Measurements from ENCODE around the gene AGPAT1. TPM values are rescaled to one million over a fixed set of nuclear protein-coding genes. Genes with fewer than 3 reads are reported as not detected.

Gene AGPAT1
- total and polyA plus RNA-seq, 7 experiments from 2014 or later, result 19.3 to 46.1 (median 29.7) TPM

GRCh38 chr6:32177183-32177787, 1.4 kb upstream of the AGPAT1 start:
- no peaks in the 10 kb centered on the region for H3K27me3 ChIP-seq (ENCODE audit: control insufficient read depth in 2 of 2, insufficient read depth in 2 of 2, low read length in 2 of 2)
- Mint-ChIP-seq H3K4me1 (peaks cover 66 to 89% (median 68%) of the 10 kb centered on the region in 7 donors), H3K36me3 (peaks cover 0 to 14% (median 10%) of the 10 kb centered on the region in 5 donors), H3K27me3 (no peaks in the 10 kb centered on the region), H3K9me3 (peaks cover 0 to 3% (median 0%) of the 10 kb centered on the region in 11 donors), H3K4me3 (peak overlapping the region; percentile 85 to 98 (median 95)), H3K27ac (peak overlapping the region; percentile 87 to 100 (median 95))
- DNase-seq (peak in 1 of 9 donors; percentile 66), ATAC-seq (peak; percentile 1)
- intact Hi-C loops (cut with micrococcal nuclease), result loop anchor here (1.0 to 5.0 kb wide), 11 partner anchors 47 to 1560 kb away; partner anchors contain the start of genes NELFE (in 2 of the 2), PSMB8 (in 2 of the 2), SKIC2 (in 2 of the 2) and BAG6 (in 1 of the 2)
- no peaks in the 10 kb centered on the region for H3K9me3 ChIP-seq (ENCODE audit: control insufficient read depth in 2 of 3, low read length in 3 of 3)
- POLR2A ChIA-PET, result interaction anchor here (0.9 to 8.1 kb wide), 8 partner anchors 13 to 794 kb away, joined by 3 to 259 read pairs (median 6); partner anchors contain the start of genes ATF6B, EGFL8, FKBPL and GPSM3
- peak overlapping the region; percentile 82 for H3K4me3 ChIP-seq (ENCODE audit: low read length)
- CTCF ChIA-PET, result interaction anchor here (0.6 to 2.1 kb wide), 7 partner anchors 14 to 296 kb away, joined by 3 to 9 read pairs (median 3); partner anchors contain the start of genes ATF6B, EHMT2 and GPSM3
- peaks cover 0 to 21% (median 4%) of the 10 kb centered on the region in 3 experiments for H3K36me3 ChIP-seq (ENCODE audit: control insufficient read depth in 2 of 3, insufficient read depth in 3 of 3, low read length in 3 of 3)
- H3K4me1 ChIP-seq (ENCODE audit: control insufficient read depth in 2 of 2, insufficient read depth in 2 of 2, low read length in 2 of 2), result peaks cover 31 to 63% of the 10 kb centered on the region in 2 donors
- H3K27ac ChIP-seq (ENCODE audit: low read depth, low read length), result peak overlapping the region; percentile 91

GRCh38 chr6:32176476-32177182, 745 bp upstream of the AGPAT1 start:
- Histone ChIP-seq H3K4me3 (ENCODE audit: low read length) (peak overlapping the region; percentile 82), H3K4me1 (ENCODE audit: control insufficient read depth in 2 of 2, insufficient read depth in 2 of 2, low read length in 2 of 2) (peaks cover 31 to 61% of the 10 kb centered on the region in 2 donors), H3K36me3 (ENCODE audit: control insufficient read depth in 2 of 3, insufficient read depth in 3 of 3, low read length in 3 of 3) (peaks cover 0 to 16% (median 0%) of the 10 kb centered on the region in 3 experiments), H3K9me3 (ENCODE audit: control insufficient read depth in 2 of 3, low read length in 3 of 3) (no peaks in the 10 kb centered on the region), H3K27me3 (ENCODE audit: control insufficient read depth in 2 of 2, insufficient read depth in 2 of 2, low read length in 2 of 2) (no peaks in the 10 kb centered on the region), H3K27ac (ENCODE audit: low read depth, low read length) (peak overlapping the region; percentile 91)
- no peaks in the 10 kb centered on the region for H3K27me3 Mint-ChIP-seq
- peaks cover 0 to 14% (median 10%) of the 10 kb centered on the region in 5 donors for H3K36me3 Mint-ChIP-seq
- no peak for DNase-seq
- intact Hi-C loops (cut with micrococcal nuclease), result loop anchor here (1.0 to 5.0 kb wide), 13 partner anchors 22 to 1559 kb away; partner anchors contain the start of genes NELFE (in 2 of the 2), PPT2 (in 2 of the 2), PSMB8 (in 2 of the 2) and SKIC2 (in 2 of the 2)
- CTCF ChIA-PET, result interaction anchor here (0.6 to 2.1 kb wide), 9 partner anchors 15 to 1169 kb away, joined by 3 to 9 read pairs (median 4); partner anchors contain the start of gene GPSM3
- ATAC-seq, result no peak
- POLR2A ChIA-PET, result interaction anchor here (0.9 to 8.1 kb wide), 9 partner anchors 12 to 795 kb away, joined by 3 to 259 read pairs (median 7); partner anchors contain the start of genes ATF6B, EGFL8, FKBPL and GPSM3
- H3K9me3 Mint-ChIP-seq, result peaks cover 0 to 3% (median 0%) of the 10 kb centered on the region in 11 donors
- H3K4me3 Mint-ChIP-seq, result peak overlapping the region; percentile 85 to 98 (median 95)
- peak overlapping the region; percentile 87 to 100 (median 95) for H3K27ac Mint-ChIP-seq
- peaks cover 60 to 87% (median 68%) of the 10 kb centered on the region in 7 donors for H3K4me1 Mint-ChIP-seq

GRCh38 chr6:32175322-32175710, 568 bp downstream of the AGPAT1 start:
- ChIA-PET CTCF (no interaction called here), POLR2A (no interaction called here)
- no peaks in the 10 kb centered on the region for H3K9me3 ChIP-seq (ENCODE audit: control insufficient read depth in 2 of 3, low read length in 3 of 3)
- Mint-ChIP-seq H3K9me3 (peaks cover 0 to 3% (median 0%) of the 10 kb centered on the region in 11 donors), H3K4me3 (peak overlapping the region; percentile 85 to 98 (median 95)), H3K27me3 (no peaks in the 10 kb centered on the region), H3K27ac (peak overlapping the region; percentile 26 to 99 (median 87)), H3K4me1 (peaks cover 56 to 83% (median 67%) of the 10 kb centered on the region in 7 donors), H3K36me3 (peaks cover 0 to 17% (median 6%) of the 10 kb centered on the region in 5 donors)
- no peak for DNase-seq
- H3K4me3 ChIP-seq (ENCODE audit: low read length), result peak overlapping the region; percentile 82
- no peak for ATAC-seq
- peaks cover 31 to 54% of the 10 kb centered on the region in 2 donors for H3K4me1 ChIP-seq (ENCODE audit: control insufficient read depth in 2 of 2, insufficient read depth in 2 of 2, low read length in 2 of 2)
- intact Hi-C loops (cut with micrococcal nuclease), result loop anchor here (5.0 kb wide), 7 partner anchors 218 to 1558 kb away; partner anchors contain the start of genes BAG6 (in 1 of the 2), BRD2 (in 1 of the 2), CLIC1 (in 1 of the 2) and EHMT2 (in 1 of the 2)
- no peaks in the 10 kb centered on the region for H3K27me3 ChIP-seq (ENCODE audit: control insufficient read depth in 2 of 2, insufficient read depth in 2 of 2, low read length in 2 of 2)
- H3K36me3 ChIP-seq (ENCODE audit: control insufficient read depth in 2 of 3, insufficient read depth in 3 of 3, low read length in 3 of 3), result peaks cover 0 to 15% (median 1%) of the 10 kb centered on the region in 3 experiments
- peak overlapping the region; percentile 91 for H3K27ac ChIP-seq (ENCODE audit: low read depth, low read length)

GRCh38 chr6:32174416-32174815, 1.5 kb downstream of the AGPAT1 start:
- ChIA-PET POLR2A (interaction anchor here (1.8 kb wide), 1 partner anchor 19 kb away, joined by 10 read pairs; the partner anchor contains the start of gene GPSM3), CTCF (no interaction called here)
- no peaks in the 10 kb centered on the region for H3K27me3 ChIP-seq (ENCODE audit: control insufficient read depth in 2 of 2, insufficient read depth in 2 of 2, low read length in 2 of 2)
- Mint-ChIP-seq H3K27ac (peak overlapping the region in 6 of 9 donors; percentile 9 to 83 (median 66)), H3K36me3 (peaks cover 5 to 20% (median 13%) of the 10 kb centered on the region in 5 donors), H3K4me1 (peaks cover 50 to 75% (median 67%) of the 10 kb centered on the region in 7 donors), H3K27me3 (no peaks in the 10 kb centered on the region), H3K4me3 (peak overlapping the region; percentile 51 to 98 (median 95)), H3K9me3 (peaks cover 0 to 3% (median 0%) of the 10 kb centered on the region in 11 donors)
- DNase-seq, result no peak
- H3K36me3 ChIP-seq (ENCODE audit: control insufficient read depth in 2 of 3, insufficient read depth in 3 of 3, low read length in 3 of 3), result peaks cover 0 to 20% (median 9%) of the 10 kb centered on the region in 3 experiments
- H3K4me3 ChIP-seq (ENCODE audit: low read length), result no peak overlapping the region
- peaks cover 29 to 51% of the 10 kb centered on the region in 2 donors for H3K4me1 ChIP-seq (ENCODE audit: control insufficient read depth in 2 of 2, insufficient read depth in 2 of 2, low read length in 2 of 2)
- ATAC-seq, result no peak
- no peaks in the 10 kb centered on the region for H3K9me3 ChIP-seq (ENCODE audit: control insufficient read depth in 2 of 3, low read length in 3 of 3)
- intact Hi-C loops (cut with micrococcal nuclease), result no loop called here
- H3K27ac ChIP-seq (ENCODE audit: low read depth, low read length), result peak overlapping the region; percentile 8

- CTCF ChIA-PET, result no interaction called here
- peaks cover 5 to 25% (median 11%) of the 10 kb centered on the region in 5 donors for H3K36me3 Mint-ChIP-seq
- peak overlapping the region; percentile 17 to 97 (median 58) for H3K4me3 Mint-ChIP-seq
- POLR2A ChIA-PET, result interaction anchor here (1.3 to 1.8 kb wide), 2 partner anchors 15 to 20 kb away, joined by 4 to 10 read pairs; partner anchors contain the start of gene GPSM3
- peaks cover 41 to 63% (median 58%) of the 10 kb centered on the region in 7 donors for H3K4me1 Mint-ChIP-seq
- peak in 3 of 9 donors; percentile 43 to 51 (median 45) for DNase-seq
- intact Hi-C loops (cut with micrococcal nuclease), result no loop called here
- no peak overlapping the region for H3K4me3 ChIP-seq (ENCODE audit: low read length)
- H3K27ac Mint-ChIP-seq, result peak overlapping the region; percentile 7 to 88 (median 66)
- H3K27ac ChIP-seq (ENCODE audit: low read depth, low read length), result peak overlapping the region; percentile 37
- peaks cover 0 to 3% (median 0%) of the 10 kb centered on the region in 11 donors for H3K9me3 Mint-ChIP-seq
- ATAC-seq, result no peak
- no peaks in the 10 kb centered on the region for H3K27me3 ChIP-seq (ENCODE audit: control insufficient read depth in 2 of 2, insufficient read depth in 2 of 2, low read length in 2 of 2)
- H3K27me3 Mint-ChIP-seq, result no peaks in the 10 kb centered on the region
- H3K36me3 ChIP-seq (ENCODE audit: control insufficient read depth in 2 of 3, insufficient read depth in 3 of 3, low read length in 3 of 3), result peaks cover 0 to 32% (median 15%) of the 10 kb centered on the region in 3 experiments
- peaks cover 21 to 42% of the 10 kb centered on the region in 2 donors for H3K4me1 ChIP-seq (ENCODE audit: control insufficient read depth in 2 of 2, insufficient read depth in 2 of 2, low read length in 2 of 2)
- no peaks in the 10 kb centered on the region for H3K9me3 ChIP-seq (ENCODE audit: control insufficient read depth in 2 of 3, low read length in 3 of 3)
Observed at GRCh38 chr6:32173051-32173727, 2.7 kb downstream of the AGPAT1 start.

Measured in naive thymus-derived CD4-positive, alpha-beta T cell (primary cell).